ENCODE measurements around the gene MB.

- TF ChIP-seq CTCF (IDR thresholded peaks at IDR 0.05): no peak
- no peak for TF ChIP-seq ZFX (IDR thresholded peaks at IDR 0.05; ENCODE audit: borderline replicate concordance)
These were observed 8.8 kb upstream of the MB start for GRCh38 chr22:35625763-35626432.
